H1 (cell line): Measurements from ENCODE around the gene FAM83B. TPM values are rescaled to one million over a fixed set of nuclear protein-coding genes. Genes with fewer than 3 reads are reported as not detected.

Experiments
- ATF3 ChIP-seq: IDR thresholded peaks from 2 replicates; pipeline ENCODE4 v1.6.1; 2011; ENCODE audit warnings: low read depth, mild to moderate bottlenecking, low read length; ENCODE audit not compliant: insufficient read depth
- CHD1 ChIP-seq: IDR thresholded peaks from 2 replicates; pipeline ENCODE4 v1.6.1; 2012; ENCODE audit warnings: low read depth, low read length, improper control_type of control experiment
- E2F6 ChIP-seq: IDR thresholded peaks from 2 replicates; pipeline ENCODE4 v1.6.1; 2012; ENCODE audit warnings: inconsistent platforms
- JUN ChIP-seq: IDR thresholded peaks from 2 replicates; pipeline ENCODE4 v1.6.1; 2011; ENCODE audit warnings: low read depth, mild to moderate bottlenecking, improper control_type of control experiment, low read length
- SIRT6 ChIP-seq: IDR thresholded peaks from one replicate; pipeline ENCODE4 v1.7.1; 2012; ENCODE audit warnings: low read length, inconsistent platforms
- polyA plus RNA-seq, 7 experiments: library from polyadenylated mRNA; depleted of rRNA in 3 of 7; stranded (reverse) in 5 of 7; unstranded in 2 of 7; fragments of >200 nt in 5 of 7; fragments of 200-250 nt in 2 of 7; gene quantifications; 1 replicate in 5 of 7; 2 replicates in 1 of 7; 4 replicates in 1 of 7; pipeline versions ENCODE4 v1.2.1 to v1.2.3, GENCODE V29; 2011 to 2013; ENCODE audit warnings: missing spikeins in 2 of 7, mixed read lengths in 2 of 7
- total RNA-seq: library from RNA; stranded (reverse); fragmentation: NEBNext Ultra II Directional; extraction: Animal tissue kit (Norgen Biotek cat#: 25700); gene quantifications from 2 replicates; pipeline ENCODE4 v1.2.1, GENCODE V29; 2021

Gene FAM83B
- total and polyA plus RNA-seq, 2 of the 8 experiments (the other 6 are each of a cell fraction or from before 2014, with no cell fraction given): 0.71 to 5.7 TPM

- no peak for TF ChIP-seq ATF3
- TF ChIP-seq CHD1: no peak
- no peak for TF ChIP-seq JUN
- no peak for TF ChIP-seq SIRT6
- TF ChIP-seq E2F6: no peak
Measured at GRCh38 chr6:54810147-54810546, 36.4 kb upstream of the FAM83B start (continued).
